Measurements from ENCODE around the gene EFCAB6.

EFCAB6 gene

GRCh38 chr22:43572710-43573109 lies 239.4 kb downstream of the EFCAB6 start:
- Histone ChIP-seq H3K9ac (ENCODE audit: low read depth, low read length) (no peak overlapping the region), H3K4me1 (ENCODE audit: control insufficient read depth, insufficient read depth, low read length) (no peaks in the 10 kb centered on the region), H3K9me3 (replicated peaks; ENCODE audit: low read length) (no peaks in the 10 kb centered on the region), H3K27me3 (ENCODE audit: control insufficient read depth, insufficient read depth, low read length) (no peaks in the 10 kb centered on the region), H3K4me3 (ENCODE audit: low read length) (no peak overlapping the region), H3K4me2 (ENCODE audit: low read length) (no peak overlapping the region), H3K36me3 (ENCODE audit: insufficient read depth, low read length) (no peaks in the 10 kb centered on the region)

- Histone ChIP-seq H3K9me3 (replicated peaks; ENCODE audit: low read length) (no peaks in the 10 kb centered on the region), H3K27me3 (ENCODE audit: control insufficient read depth, insufficient read depth, low read length) (no peaks in the 10 kb centered on the region), H3K4me2 (ENCODE audit: low read length) (no peak overlapping the region), H3K36me3 (ENCODE audit: insufficient read depth, low read length) (no peaks in the 10 kb centered on the region), H3K9ac (ENCODE audit: low read depth, low read length) (no peak overlapping the region), H3K4me3 (ENCODE audit: low read length) (no peak overlapping the region), H3K4me1 (ENCODE audit: control insufficient read depth, insufficient read depth, low read length) (no peaks in the 10 kb centered on the region)
These were observed 240.9 kb downstream of the EFCAB6 start for GRCh38 chr22:43571181-43571580.

GRCh38 chr22:43570531-43571165 lies 241.5 kb downstream of the EFCAB6 start:
- Histone ChIP-seq H3K4me3 (ENCODE audit: low read length) (no peak overlapping the region), H3K36me3 (ENCODE audit: insufficient read depth, low read length) (no peaks in the 10 kb centered on the region), H3K9ac (ENCODE audit: low read depth, low read length) (no peak overlapping the region), H3K4me1 (ENCODE audit: control insufficient read depth, insufficient read depth, low read length) (no peaks in the 10 kb centered on the region), H3K9me3 (replicated peaks; ENCODE audit: low read length) (no peaks in the 10 kb centered on the region), H3K4me2 (ENCODE audit: low read length) (no peak overlapping the region), H3K27me3 (ENCODE audit: control insufficient read depth, insufficient read depth, low read length) (no peaks in the 10 kb centered on the region)

GRCh38 chr22:43569111-43569510 lies 243.0 kb downstream of the EFCAB6 start:
- H3K4me2 ChIP-seq (ENCODE audit: low read length) = no peak overlapping the region
- no peaks in the 10 kb centered on the region for H3K9me3 ChIP-seq (replicated peaks; ENCODE audit: low read length)
- no peaks in the 10 kb centered on the region for H3K4me1 ChIP-seq (ENCODE audit: control insufficient read depth, insufficient read depth, low read length)
- H3K27me3 ChIP-seq (ENCODE audit: control insufficient read depth, insufficient read depth, low read length) = no peaks in the 10 kb centered on the region
- H3K4me3 ChIP-seq (ENCODE audit: low read length) = no peak overlapping the region
- H3K9ac ChIP-seq (ENCODE audit: low read depth, low read length) = no peak overlapping the region
- no peaks in the 10 kb centered on the region for H3K36me3 ChIP-seq (ENCODE audit: insufficient read depth, low read length)

- Histone ChIP-seq H3K27me3 (ENCODE audit: control insufficient read depth, insufficient read depth, low read length) (no peaks in the 10 kb centered on the region), H3K9ac (ENCODE audit: low read depth, low read length) (no peak overlapping the region)
These were observed 244.3 kb downstream of the EFCAB6 start for GRCh38 chr22:43567691-43568324.

GRCh38 chr22:43566561-43567332 lies 245.4 kb downstream of the EFCAB6 start:
- Histone ChIP-seq H3K27me3 (ENCODE audit: control insufficient read depth, insufficient read depth, low read length) (no peaks in the 10 kb centered on the region), H3K4me2 (ENCODE audit: low read length) (no peak overlapping the region), H3K36me3 (ENCODE audit: insufficient read depth, low read length) (no peaks in the 10 kb centered on the region), H3K9ac (ENCODE audit: low read depth, low read length) (no peak overlapping the region), H3K4me1 (ENCODE audit: control insufficient read depth, insufficient read depth, low read length) (no peaks in the 10 kb centered on the region), H3K9me3 (replicated peaks; ENCODE audit: low read length) (no peaks in the 10 kb centered on the region), H3K4me3 (ENCODE audit: low read length) (no peak overlapping the region)

More at GRCh38 chr22:43567691-43568324, 244.3 kb downstream of the EFCAB6 start:
- no peak overlapping the region for H3K4me3 ChIP-seq (ENCODE audit: low read length)
- H3K9me3 ChIP-seq (replicated peaks; ENCODE audit: low read length) = no peaks in the 10 kb centered on the region
- H3K36me3 ChIP-seq (ENCODE audit: insufficient read depth, low read length) = no peaks in the 10 kb centered on the region
- H3K4me2 ChIP-seq (ENCODE audit: low read length) = no peak overlapping the region
- no peaks in the 10 kb centered on the region for H3K4me1 ChIP-seq (ENCODE audit: control insufficient read depth, insufficient read depth, low read length)

GRCh38 chr22:43566021-43566420 lies 246.1 kb downstream of the EFCAB6 start:
- no peaks in the 10 kb centered on the region for H3K9me3 ChIP-seq (replicated peaks; ENCODE audit: low read length)
- no peaks in the 10 kb centered on the region for H3K36me3 ChIP-seq (ENCODE audit: insufficient read depth, low read length)
- H3K27me3 ChIP-seq (ENCODE audit: control insufficient read depth, insufficient read depth, low read length) = no peaks in the 10 kb centered on the region
- H3K9ac ChIP-seq (ENCODE audit: low read depth, low read length) = no peak overlapping the region
- no peak overlapping the region for H3K4me3 ChIP-seq (ENCODE audit: low read length)
- no peak overlapping the region for H3K4me2 ChIP-seq (ENCODE audit: low read length)
- H3K4me1 ChIP-seq (ENCODE audit: control insufficient read depth, insufficient read depth, low read length) = no peaks in the 10 kb centered on the region

- Histone ChIP-seq H3K9ac (ENCODE audit: low read depth, low read length) (no peak overlapping the region), H3K4me2 (ENCODE audit: low read length) (no peak overlapping the region), H3K36me3 (ENCODE audit: insufficient read depth, low read length) (no peaks in the 10 kb centered on the region), H3K4me3 (ENCODE audit: low read length) (no peak overlapping the region), H3K4me1 (ENCODE audit: control insufficient read depth, insufficient read depth, low read length) (no peaks in the 10 kb centered on the region), H3K9me3 (replicated peaks; ENCODE audit: low read length) (no peaks in the 10 kb centered on the region), H3K27me3 (ENCODE audit: control insufficient read depth, insufficient read depth, low read length) (no peaks in the 10 kb centered on the region)
These were observed 247.2 kb downstream of the EFCAB6 start for GRCh38 chr22:43564859-43565258.

- Histone ChIP-seq H3K4me2 (ENCODE audit: low read length) (no peak overlapping the region), H3K27me3 (ENCODE audit: control insufficient read depth, insufficient read depth, low read length) (no peaks in the 10 kb centered on the region), H3K4me3 (ENCODE audit: low read length) (no peak overlapping the region), H3K36me3 (ENCODE audit: insufficient read depth, low read length) (no peaks in the 10 kb centered on the region), H3K4me1 (ENCODE audit: control insufficient read depth, insufficient read depth, low read length) (no peaks in the 10 kb centered on the region), H3K9ac (ENCODE audit: low read depth, low read length) (no peak overlapping the region), H3K9me3 (replicated peaks; ENCODE audit: low read length) (no peaks in the 10 kb centered on the region)
These were observed 248.5 kb downstream of the EFCAB6 start for GRCh38 chr22:43563571-43563970.

- Histone ChIP-seq H3K36me3 (ENCODE audit: insufficient read depth, low read length) (no peaks in the 10 kb centered on the region), H3K9ac (ENCODE audit: low read depth, low read length) (no peak overlapping the region), H3K4me2 (ENCODE audit: low read length) (no peak overlapping the region), H3K9me3 (replicated peaks; ENCODE audit: low read length) (no peaks in the 10 kb centered on the region), H3K4me1 (ENCODE audit: control insufficient read depth, insufficient read depth, low read length) (no peaks in the 10 kb centered on the region), H3K4me3 (ENCODE audit: low read length) (no peak overlapping the region), H3K27me3 (ENCODE audit: control insufficient read depth, insufficient read depth, low read length) (no peaks in the 10 kb centered on the region)
These were observed 249.3 kb downstream of the EFCAB6 start for GRCh38 chr22:43562843-43563242.

GRCh38 chr22:43561415-43562178 lies 250.5 kb downstream of the EFCAB6 start:
- H3K27me3 ChIP-seq (ENCODE audit: control insufficient read depth, insufficient read depth, low read length) = no peaks in the 10 kb centered on the region
- H3K4me1 ChIP-seq (ENCODE audit: control insufficient read depth, insufficient read depth, low read length) = no peaks in the 10 kb centered on the region
- H3K36me3 ChIP-seq (ENCODE audit: insufficient read depth, low read length) = no peaks in the 10 kb centered on the region
- H3K9me3 ChIP-seq (replicated peaks; ENCODE audit: low read length) = no peaks in the 10 kb centered on the region
- H3K4me2 ChIP-seq (ENCODE audit: low read length) = no peak overlapping the region
- H3K4me3 ChIP-seq (ENCODE audit: low read length) = no peak overlapping the region
- H3K9ac ChIP-seq (ENCODE audit: low read depth, low read length) = no peak overlapping the region

All from skeletal muscle satellite cell (primary cell).